SK-N-MC (cell line): Measurements from ENCODE around the gene SPATC1L.

ENCODE experiments used
- DNase-seq: peaks from one replicate; pipeline ENCODE4 v3.0.0-alpha.2; 2011; ENCODE audit warnings: low read depth, low spot score
- H3K27ac ChIP-seq: fragments of 200-600 bp; sonication (generic); 2 replicates; pipeline ENCODE4 v1.5.1; 2016; ENCODE audit warnings: mixed run types
- H3K36me3 ChIP-seq: fragments of 200-600 bp; sonication (generic); 2 replicates; pipeline ENCODE4 v1.6.1; 2017; ENCODE audit warnings: antibody characterized with exemption, low read length, mixed read lengths; ENCODE audit not compliant: insufficient read depth
- H3K4me3 ChIP-seq: fragments of 200-600 bp; sonication (generic); 2 replicates; pipeline ENCODE4 v1.5.1; 2016
- H3K9ac ChIP-seq: fragments of 200-600 bp; sonication (generic); 2 replicates; pipeline ENCODE4 v1.8.0; 2017; ENCODE audit warnings: mixed run types, mixed read lengths; ENCODE audit not compliant: insufficient read length
- H3K9me3 ChIP-seq: fragments of 200-600 bp; sonication (generic); 2 replicates; pipeline ENCODE4 v1.6.1; 2017; ENCODE audit warnings: low read depth, mild to moderate bottlenecking, antibody characterized with exemption, low read length, moderate library complexity, mixed read lengths
- EZH2 ChIP-seq: fragments of 200-600 bp; sonication (generic); IDR thresholded peaks from one replicate; pipeline ENCODE4 v1.6.1; 2017; ENCODE audit warnings: antibody characterized with exemption
- FOXP2 ChIP-seq: optimal IDR thresholded peaks from 2 replicates; pipeline ENCODE3; 2011; ENCODE audit warnings: mild to moderate bottlenecking, moderate library complexity; ENCODE audit not compliant: insufficient read depth; ENCODE audit errors: extremely low read length, control extremely low read depth
- POLR2AphosphoS5 ChIP-seq: IDR thresholded peaks from 2 replicates; pipeline ENCODE4 v1.6.1; 2012; ENCODE audit warnings: mild to moderate bottlenecking, low read depth, low read length, borderline replicate concordance

Gene SPATC1L

GRCh38 chr21:46139686-46140085 lies 44.6 kb downstream of the SPATC1L start:
- Histone ChIP-seq H3K9me3 (no peaks in the 10 kb centered on the region), H3K4me3 (no peak overlapping the region), H3K9ac (no peak overlapping the region), H3K36me3 (no peaks in the 10 kb centered on the region), H3K27ac (no peak overlapping the region)
- TF ChIP-seq EZH2: no peak
- TF ChIP-seq FOXP2: no peak
- no peak for TF ChIP-seq POLR2AphosphoS5
- no peak for DNase-seq

GRCh38 chr21:46138383-46138970 lies 45.8 kb downstream of the SPATC1L start:
- no peak for TF ChIP-seq EZH2
- TF ChIP-seq FOXP2: no peak
- no peak for TF ChIP-seq POLR2AphosphoS5
- Histone ChIP-seq H3K4me3 (no peak overlapping the region), H3K9me3 (no peaks in the 10 kb centered on the region), H3K36me3 (no peaks in the 10 kb centered on the region), H3K27ac (no peak overlapping the region), H3K9ac (no peak overlapping the region)
- DNase-seq: no peak

GRCh38 chr21:46137908-46138307 lies 46.4 kb downstream of the SPATC1L start:
- no peak for DNase-seq
- H3K4me3 ChIP-seq: no peak overlapping the region
- H3K36me3 ChIP-seq: no peaks in the 10 kb centered on the region
- H3K27ac ChIP-seq: no peak overlapping the region
- no peaks in the 10 kb centered on the region for H3K9me3 ChIP-seq
- no peak overlapping the region for H3K9ac ChIP-seq
- TF ChIP-seq FOXP2: no peak
- no peak for TF ChIP-seq POLR2AphosphoS5
- no peak for TF ChIP-seq EZH2

- H3K27ac ChIP-seq: no peak overlapping the region
- TF ChIP-seq FOXP2 (no peak), POLR2AphosphoS5 (no peak), EZH2 (no peak)
- no peak overlapping the region for H3K9ac ChIP-seq
Observed at GRCh38 chr21:46136739-46137349, 47.4 kb downstream of the SPATC1L start.

GRCh38 chr21:46135782-46136395 lies 48.4 kb downstream of the SPATC1L start:
- Histone ChIP-seq H3K27ac (no peak overlapping the region), H3K4me3 (no peak overlapping the region), H3K36me3 (no peaks in the 10 kb centered on the region), H3K9ac (no peak overlapping the region), H3K9me3 (no peaks in the 10 kb centered on the region)
- TF ChIP-seq EZH2 (no peak), FOXP2 (no peak), POLR2AphosphoS5 (no peak)
- no peak for DNase-seq

More at GRCh38 chr21:46136739-46137349, 47.4 kb downstream of the SPATC1L start:
- Histone ChIP-seq H3K36me3 (no peaks in the 10 kb centered on the region), H3K4me3 (no peak overlapping the region), H3K9me3 (no peaks in the 10 kb centered on the region)
- no peak for DNase-seq

- no peak for DNase-seq
- no peak overlapping the region for H3K4me3 ChIP-seq
- H3K36me3 ChIP-seq: no peaks in the 10 kb centered on the region
- no peak overlapping the region for H3K9ac ChIP-seq
- H3K9me3 ChIP-seq: no peaks in the 10 kb centered on the region
- no peak overlapping the region for H3K27ac ChIP-seq
- TF ChIP-seq POLR2AphosphoS5: no peak
- no peak for TF ChIP-seq EZH2
- TF ChIP-seq FOXP2: no peak
Observed at GRCh38 chr21:46131838-46132651, 52.2 kb downstream of the SPATC1L start.

- DNase-seq: no peak
- no peaks in the 10 kb centered on the region for H3K9me3 ChIP-seq
- H3K27ac ChIP-seq: no peak overlapping the region
- TF ChIP-seq FOXP2 (no peak), POLR2AphosphoS5 (no peak), EZH2 (no peak)
- no peak overlapping the region for H3K4me3 ChIP-seq
- H3K9ac ChIP-seq: no peak overlapping the region
- H3K36me3 ChIP-seq: no peaks in the 10 kb centered on the region
Observed at GRCh38 chr21:46131588-46131837, 52.7 kb downstream of the SPATC1L start.

GRCh38 chr21:46130831-46131587 lies 53.2 kb downstream of the SPATC1L start:
- TF ChIP-seq EZH2 (no peak), POLR2AphosphoS5 (no peak), FOXP2 (no peak)
- no peaks in the 10 kb centered on the region for H3K9me3 ChIP-seq
- no peak for DNase-seq
- H3K9ac ChIP-seq: no peak overlapping the region
- H3K4me3 ChIP-seq: no peak overlapping the region
- no peaks in the 10 kb centered on the region; the same call in 1 of the 2 replicates for H3K36me3 ChIP-seq
- no peak overlapping the region for H3K27ac ChIP-seq
